HG03108 (cell line): ENCODE results near the gene OTUB2.

Experiments used
- ATAC-seq: cut with Tn5 transposase; IDR thresholded peaks from one replicate; pipeline ENCODE4 v1.9.1; 2021; ENCODE audit warnings: moderate library complexity; ENCODE audit not compliant: unreplicated experiment

The OTUB2 gene

GRCh38 chr14:94038921-94039629 is 12.9 kb downstream of the OTUB2 start:
- no peak for ATAC-seq

GRCh38 chr14:94040247-94040646 is 14.1 kb downstream of the OTUB2 start:
- ATAC-seq: no peak

GRCh38 chr14:94040796-94041195 is 14.7 kb downstream of the OTUB2 start:
- no peak for ATAC-seq

- no peak for ATAC-seq
Measured at GRCh38 chr14:94041551-94042346, 15.6 kb downstream of the OTUB2 start.

- ATAC-seq: no peak
Measured at GRCh38 chr14:94042433-94043091, 16.4 kb downstream of the OTUB2 start.

GRCh38 chr14:94043111-94043755 is 17.1 kb downstream of the OTUB2 start:
- no peak for ATAC-seq

GRCh38 chr14:94043756-94044475 is 17.8 kb downstream of the OTUB2 start:
- ATAC-seq: no peak

- ATAC-seq: no peak
Measured at GRCh38 chr14:94044476-94045091, 18.4 kb downstream of the OTUB2 start.

- no peak for ATAC-seq
Measured at GRCh38 chr14:94045101-94045500, 19.0 kb downstream of the OTUB2 start.

- no peak for ATAC-seq
Measured at GRCh38 chr14:94045563-94046345, 19.6 kb downstream of the OTUB2 start.

- ATAC-seq: no peak
Measured at GRCh38 chr14:94046696-94047250, 20.6 kb downstream of the OTUB2 start.

GRCh38 chr14:94047581-94047980 is 21.4 kb downstream of the OTUB2 start:
- no peak for ATAC-seq

- no peak for ATAC-seq
Measured at GRCh38 chr14:94048691-94049624, 22.8 kb downstream of the OTUB2 start.

- no peak for ATAC-seq
Measured at GRCh38 chr14:94049625-94050023, 23.5 kb downstream of the OTUB2 start.

- no peak for ATAC-seq
Measured at GRCh38 chr14:94050231-94050880, 24.2 kb downstream of the OTUB2 start.

GRCh38 chr14:94051115-94051514 is 25.0 kb downstream of the OTUB2 start:
- no peak for ATAC-seq

- ATAC-seq: no peak
Measured at GRCh38 chr14:94051779-94052178, 25.6 kb downstream of the OTUB2 start.

- no peak for ATAC-seq
Measured at GRCh38 chr14:94052199-94052598, 26.1 kb downstream of the OTUB2 start.
